Calu3 (cell line): ENCODE measurements around the gene HEATR5A. TPM values are rescaled to one million over a fixed set of nuclear protein-coding genes. Genes with fewer than 3 reads are reported as not detected.

Source experiments
- BruUV-seq: library from RNA; stranded (reverse); fragments of 400-500 nt; replicated peaks from 2 replicates; lab custom pipeline; 2021; lab: Mats Ljungman, UMichigan
- CTCF ChIA-PET: fragments of 300-600 bp; sonication (Branson Sonifier 250); formaldehyde crosslinking; loops from one replicate; lab custom pipeline; 2022; ENCODE audit warnings: antibody characterized with exemption; lab: Charles Lee
- DNase-seq: peaks from one replicate; pipeline ENCODE4 v3.0.0; 2022
- H3K27ac Mint-ChIP-seq: one replicate; pipeline ENCODE4 v1.8.0; 2022; ENCODE audit warnings: mixed read lengths; ENCODE audit not compliant: unreplicated experiment
- H3K27me3 Mint-ChIP-seq: one replicate; pipeline ENCODE4 v1.8.0; 2022; ENCODE audit warnings: mixed read lengths; ENCODE audit not compliant: unreplicated experiment
- H3K36me3 Mint-ChIP-seq: one replicate; pipeline ENCODE4 v1.8.0; 2022; ENCODE audit warnings: mild to moderate bottlenecking, moderate library complexity, mixed read lengths; ENCODE audit not compliant: insufficient read depth, unreplicated experiment
- H3K4me1 Mint-ChIP-seq: one replicate; pipeline ENCODE4 v1.8.0; 2022; ENCODE audit warnings: mild to moderate bottlenecking, low read depth, mixed read lengths; ENCODE audit not compliant: unreplicated experiment
- H3K4me3 Mint-ChIP-seq: one replicate; pipeline ENCODE4 v1.8.0; 2022; ENCODE audit warnings: mild to moderate bottlenecking, low read depth, moderate library complexity, mixed read lengths; ENCODE audit not compliant: unreplicated experiment
- H3K9me3 Mint-ChIP-seq: one replicate; pipeline ENCODE4 v1.8.0; 2022; ENCODE audit warnings: low read depth, mixed read lengths; ENCODE audit not compliant: unreplicated experiment
- CTCF ChIP-seq: fragments of 200-600 bp; IDR thresholded peaks from one replicate; pipeline ENCODE4 v1.8.0; 2022; ENCODE audit warnings: antibody characterized with exemption; ENCODE audit not compliant: unreplicated experiment
- intact Hi-C: fragments of 100-400 bp; cut with micrococcal nuclease; formaldehyde crosslinking; loops from one replicate; pipeline ENCODE4 v1.10.0; 2022; ENCODE audit not compliant: unreplicated experiment
- total RNA-seq: library from RNA; stranded (reverse); gene quantifications from 2 replicates; pipeline ENCODE4 v1.2.3, GENCODE V29; 2022

Gene HEATR5A
- total RNA-seq, 1 experiment from 2014 or later = 28.9 TPM

GRCh38 chr14:31297112-31297511 lies 123.2 kb downstream of the HEATR5A start:
- no peaks in the 10 kb centered on the region for H3K27me3 Mint-ChIP-seq
- peaks cover 8% of the 10 kb centered on the region for H3K36me3 Mint-ChIP-seq
- no TSS peak for BruUV-seq
- CTCF ChIA-PET = interaction anchor here (1.4 kb wide), 1 partner anchor 88 kb away, joined by 4 read pairs; no protein-coding TSS in a partner anchor
- no peak overlapping the region for H3K4me3 Mint-ChIP-seq
- no peaks in the 10 kb centered on the region for H3K9me3 Mint-ChIP-seq
- intact Hi-C loops = no loop called here
- TF ChIP-seq CTCF = no peak
- no peak for DNase-seq
- H3K4me1 Mint-ChIP-seq = no peaks in the 10 kb centered on the region
- no peak overlapping the region for H3K27ac Mint-ChIP-seq

GRCh38 chr14:31294746-31295405 lies 125.5 kb downstream of the HEATR5A start:
- no peaks in the 10 kb centered on the region for H3K27me3 Mint-ChIP-seq
- CTCF ChIA-PET = no interaction called here
- no peak for DNase-seq
- intact Hi-C loops = no loop called here
- no peak for TF ChIP-seq CTCF
- H3K27ac Mint-ChIP-seq = no peak overlapping the region
- H3K36me3 Mint-ChIP-seq = peaks cover 8% of the 10 kb centered on the region
- no peaks in the 10 kb centered on the region for H3K9me3 Mint-ChIP-seq
- no TSS peak for BruUV-seq
- peaks cover 10% of the 10 kb centered on the region for H3K4me1 Mint-ChIP-seq
- no peak overlapping the region for H3K4me3 Mint-ChIP-seq

GRCh38 chr14:31292937-31293616 lies 127.3 kb downstream of the HEATR5A start:
- TF ChIP-seq CTCF = no peak

GRCh38 chr14:31291210-31291609 lies 129.1 kb downstream of the HEATR5A start:
- Mint-ChIP-seq H3K27ac (peak overlapping the region; percentile 82), H3K4me3 (no peak overlapping the region), H3K27me3 (no peaks in the 10 kb centered on the region), H3K36me3 (peaks cover 8% of the 10 kb centered on the region), H3K9me3 (no peaks in the 10 kb centered on the region), H3K4me1 (peaks cover 10% of the 10 kb centered on the region)
- no TSS peak for BruUV-seq
- CTCF ChIA-PET = no interaction called here
- intact Hi-C loops = no loop called here
- TF ChIP-seq CTCF = no peak
- DNase-seq = no peak

More at GRCh38 chr14:31292937-31293616, 127.3 kb downstream of the HEATR5A start:
- no peak for DNase-seq
- Mint-ChIP-seq H3K9me3 (no peaks in the 10 kb centered on the region), H3K27me3 (no peaks in the 10 kb centered on the region), H3K4me1 (peaks cover 10% of the 10 kb centered on the region), H3K36me3 (peaks cover 8% of the 10 kb centered on the region), H3K27ac (no peak overlapping the region), H3K4me3 (no peak overlapping the region)
- no TSS peak for BruUV-seq
- CTCF ChIA-PET = no interaction called here
- intact Hi-C loops = no loop called here
